Uterus (tissue), 4 donors: ENCODE data around the gene FMC1. TPM values are rescaled to one million over a fixed set of nuclear protein-coding genes. Genes with fewer than 3 reads are reported as not detected.

Source experiments
- DNase-seq, 2 donors: peaks; one replicate each; pipeline ENCODE4 v3.0.0-alpha.2; 2019 to 2020
- H3K27ac ChIP-seq, 2 donors: fragments of 200-600 bp; sonication (generic); 1 replicate in 1 of 2; 2 replicates in 1 of 2; pipeline ENCODE4 v1.5.1; 2016 to 2018
- H3K27me3 ChIP-seq, 2 donors: fragments of 200-600 bp; sonication (generic); one replicate each; pipeline ENCODE4 v1.5.1; 2018 to 2019; ENCODE audit warnings: control low read depth in 1 of 2
- H3K36me3 ChIP-seq, 2 donors: fragments of 200-600 bp; sonication (generic); one replicate each; pipeline ENCODE4 v1.5.1; 2019; ENCODE audit warnings: control low read depth in 1 of 2
- H3K4me1 ChIP-seq, 2 donors: fragments of 200-600 bp; sonication (generic); one replicate each; pipeline ENCODE4 v1.5.1; 2018 to 2019; ENCODE audit warnings: control low read depth in 1 of 2
- H3K4me3 ChIP-seq, 2 donors: fragments of 200-600 bp; sonication (generic); 1 replicate in 1 of 2; 2 replicates in 1 of 2; pipeline ENCODE4 v1.5.1; 2018 to 2019; ENCODE audit warnings: mild to moderate bottlenecking in 1 of 2
- H3K9me3 ChIP-seq, 2 donors: fragments of 200-600 bp; sonication (generic); one replicate each; pipeline ENCODE4 v1.5.1; 2019; ENCODE audit warnings: control low read depth in 1 of 2
- POLR2A ChIP-seq, 2 donors: fragments of 450-650 bp; IDR thresholded peaks; one replicate each; pipeline ENCODE4 v1.6.1; 2016; ENCODE audit warnings: antibody characterized with exemption in 2 of 2, mild to moderate bottlenecking in 1 of 2, moderate library complexity in 1 of 2
- intact Hi-C: fragments of 100-400 bp; cut with DNase I; formaldehyde crosslinking; loops from one replicate; pipeline ENCODE4 v1.15.1; 2023; ENCODE audit warnings: low total_unique reads
- total RNA-seq, 4 donors: library from RNA; depleted of rRNA in 3 of 4; stranded (reverse); fragments of >200 nt in 3 of 4; gene quantifications; one replicate each; pipeline versions ENCODE4 v1.1.0 to v1.2.4, GENCODE V29; 2014 to 2023
- TF ChIP-seq, protein P1 (sequence below), 4 experiments: fragments of 200-600 bp in 2 of 4; fragments of 450-650 bp in 2 of 4; sonication (generic) in 2 of 4; IDR thresholded peaks; one replicate each; pipeline ENCODE4 v1.5.1; 2016 to 2019; ENCODE audit warnings: antibody characterized with exemption in 4 of 4, mild to moderate bottlenecking in 2 of 4, moderate library complexity in 1 of 4
- donor health status: DM: yes; HTN: yes; CAD: no.

FMC1 gene
- total RNA-seq, 4 donors from 2014 or later: 4.1 to 17.9 (median 8.6) TPM

DNA sequence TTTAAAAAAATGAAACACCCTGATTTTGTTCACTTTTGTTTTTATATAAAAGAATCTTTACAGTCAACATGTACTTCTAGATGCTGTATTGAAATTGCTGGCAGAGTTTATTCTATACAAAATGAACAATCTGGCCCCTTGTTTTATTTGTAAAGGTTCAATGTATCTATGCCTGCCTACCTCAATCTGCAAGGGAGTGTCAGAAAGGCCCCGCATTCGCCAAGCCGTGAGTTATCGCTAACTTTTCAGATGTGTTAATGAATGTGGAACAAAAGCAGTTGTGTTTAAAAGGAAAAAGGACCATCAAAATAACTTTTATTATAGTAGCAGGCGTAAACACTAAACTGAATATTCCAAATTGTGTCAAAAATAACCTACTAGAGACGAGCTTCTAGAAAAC is 33.1 kb downstream of the FMC1 start:
- H3K36me3 ChIP-seq: no peaks in the 10 kb centered on the region
- no peak for DNase-seq
- H3K9me3 ChIP-seq: no peaks in the 10 kb centered on the region
- no peak overlapping the region for H3K27ac ChIP-seq
- peaks cover 0 to 3% of the 10 kb centered on the region in 2 donors for H3K4me1 ChIP-seq
- intact Hi-C loops: no loop called here
- H3K27me3 ChIP-seq: no peaks in the 10 kb centered on the region
- no peak for TF ChIP-seq POLR2A (IDR thresholded peaks at IDR 0.05)
- TF ChIP-seq, protein P1, sequence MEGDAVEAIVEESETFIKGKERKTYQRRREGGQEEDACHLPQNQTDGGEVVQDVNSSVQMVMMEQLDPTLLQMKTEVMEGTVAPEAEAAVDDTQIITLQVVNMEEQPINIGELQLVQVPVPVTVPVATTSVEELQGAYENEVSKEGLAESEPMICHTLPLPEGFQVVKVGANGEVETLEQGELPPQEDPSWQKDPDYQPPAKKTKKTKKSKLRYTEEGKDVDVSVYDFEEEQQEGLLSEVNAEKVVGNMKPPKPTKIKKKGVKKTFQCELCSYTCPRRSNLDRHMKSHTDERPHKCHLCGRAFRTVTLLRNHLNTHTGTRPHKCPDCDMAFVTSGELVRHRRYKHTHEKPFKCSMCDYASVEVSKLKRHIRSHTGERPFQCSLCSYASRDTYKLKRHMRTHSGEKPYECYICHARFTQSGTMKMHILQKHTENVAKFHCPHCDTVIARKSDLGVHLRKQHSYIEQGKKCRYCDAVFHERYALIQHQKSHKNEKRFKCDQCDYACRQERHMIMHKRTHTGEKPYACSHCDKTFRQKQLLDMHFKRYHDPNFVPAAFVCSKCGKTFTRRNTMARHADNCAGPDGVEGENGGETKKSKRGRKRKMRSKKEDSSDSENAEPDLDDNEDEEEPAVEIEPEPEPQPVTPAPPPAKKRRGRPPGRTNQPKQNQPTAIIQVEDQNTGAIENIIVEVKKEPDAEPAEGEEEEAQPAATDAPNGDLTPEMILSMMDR (IDR thresholded peaks at IDR 0.05): no peak
- H3K4me3 ChIP-seq: no peak overlapping the region

DNA sequence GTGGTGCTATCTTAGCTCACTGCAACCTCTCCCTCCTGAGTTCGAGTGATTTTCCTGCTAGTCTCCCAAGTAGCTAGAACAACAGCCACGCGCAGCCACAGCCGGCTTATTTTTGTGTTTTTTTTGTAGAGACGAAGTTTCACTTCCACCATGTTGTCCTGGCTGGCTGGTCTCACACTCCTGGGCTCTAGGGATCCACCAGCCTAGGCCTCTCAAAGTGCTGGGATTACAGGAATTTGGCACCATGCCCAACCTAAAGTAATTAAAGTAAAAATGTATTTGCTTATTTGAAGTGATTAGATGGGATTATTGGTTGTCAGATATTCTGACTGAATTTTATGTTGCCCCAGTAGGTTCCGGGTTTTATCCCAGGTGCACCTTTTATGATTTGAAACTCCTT is 41.3 kb downstream of the FMC1 start:
- TF ChIP-seq, protein P1 (IDR thresholded peaks at IDR 0.05): no peak
- no peak for TF ChIP-seq POLR2A (IDR thresholded peaks at IDR 0.05)
- no peak overlapping the region for H3K4me3 ChIP-seq
- no peaks in the 10 kb centered on the region for H3K4me1 ChIP-seq
- intact Hi-C loops: no loop called here
- H3K36me3 ChIP-seq: no peaks in the 10 kb centered on the region
- no peak for DNase-seq
- H3K27me3 ChIP-seq: no peaks in the 10 kb centered on the region
- H3K9me3 ChIP-seq: no peaks in the 10 kb centered on the region
- H3K27ac ChIP-seq: no peak overlapping the region

- Histone ChIP-seq H3K27me3 (no peaks in the 10 kb centered on the region), H3K9me3 (no peaks in the 10 kb centered on the region), H3K36me3 (no peaks in the 10 kb centered on the region), H3K27ac (no peak overlapping the region), H3K4me3 (no peak overlapping the region), H3K4me1 (no peaks in the 10 kb centered on the region)
- DNase-seq: no peak
- intact Hi-C loops: no loop called here
- no peak for TF ChIP-seq POLR2A (IDR thresholded peaks at IDR 0.05)
Observed at GRCh38 chr7:139384611-139385010, 43.5 kb downstream of the FMC1 start.

DNA sequence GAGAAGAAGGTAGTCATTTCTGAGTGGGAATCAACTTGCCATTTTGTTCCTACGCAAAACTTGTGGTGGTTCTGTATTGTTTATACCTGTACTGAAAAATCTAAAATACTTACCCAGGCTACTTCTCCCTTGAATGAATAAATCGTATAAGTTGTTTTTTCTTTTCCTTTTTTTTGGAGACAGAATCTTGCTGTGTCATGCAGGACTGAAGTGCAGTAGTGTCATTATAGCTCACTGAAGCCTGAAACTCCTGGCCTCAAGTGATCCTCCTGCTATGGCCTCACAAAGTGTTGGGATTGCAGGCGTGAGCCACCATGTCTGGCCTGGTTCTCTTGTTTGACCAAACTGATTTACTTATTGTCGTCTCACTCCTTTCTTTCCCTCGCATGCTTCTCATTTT is 46.5 kb downstream of the FMC1 start:
- intact Hi-C loops: no loop called here
- no peak for DNase-seq
- Histone ChIP-seq H3K9me3 (no peaks in the 10 kb centered on the region), H3K4me3 (no peak overlapping the region), H3K36me3 (no peaks in the 10 kb centered on the region), H3K27me3 (no peaks in the 10 kb centered on the region), H3K27ac (no peak overlapping the region), H3K4me1 (no peaks in the 10 kb centered on the region)
- TF ChIP-seq, protein P1 (IDR thresholded peaks at IDR 0.05): no peak
- no peak for TF ChIP-seq POLR2A (IDR thresholded peaks at IDR 0.05)

DNA sequence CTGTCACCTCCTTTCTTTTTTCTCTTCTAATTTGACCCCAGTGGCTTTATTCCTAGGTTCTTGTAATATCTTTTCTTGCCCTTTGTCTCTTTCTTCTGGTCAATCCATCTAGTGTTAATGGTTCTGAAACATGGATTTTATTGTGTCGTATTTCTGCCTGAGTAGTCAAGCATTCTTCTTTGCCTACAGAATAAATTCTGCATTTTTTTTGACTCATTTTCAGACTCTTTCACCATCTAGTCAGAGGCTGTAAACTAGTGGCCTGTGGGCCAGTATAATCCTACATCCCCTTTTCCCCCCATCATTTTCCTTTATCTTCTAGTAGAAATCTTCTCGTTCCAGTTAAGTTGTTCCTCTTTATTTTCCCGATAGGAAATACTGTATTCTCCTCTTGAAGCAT is 48.0 kb downstream of the FMC1 start:
- TF ChIP-seq, protein P1 (IDR thresholded peaks at IDR 0.05): no peak
- no peak for TF ChIP-seq POLR2A (IDR thresholded peaks at IDR 0.05)
- H3K27ac ChIP-seq: no peak overlapping the region
- no peak overlapping the region for H3K4me3 ChIP-seq
- H3K36me3 ChIP-seq: no peaks in the 10 kb centered on the region
- no peaks in the 10 kb centered on the region for H3K9me3 ChIP-seq
- DNase-seq: no peak
- no peaks in the 10 kb centered on the region for H3K4me1 ChIP-seq
- intact Hi-C loops: no loop called here
- H3K27me3 ChIP-seq: no peaks in the 10 kb centered on the region

- Histone ChIP-seq H3K36me3 (no peaks in the 10 kb centered on the region), H3K27me3 (no peaks in the 10 kb centered on the region), H3K4me3 (no peak overlapping the region), H3K9me3 (no peaks in the 10 kb centered on the region), H3K4me1 (no peaks in the 10 kb centered on the region), H3K27ac (no peak overlapping the region)
- DNase-seq: no peak
- intact Hi-C loops: no loop called here
- TF ChIP-seq, protein P1 (IDR thresholded peaks at IDR 0.05): no peak
- TF ChIP-seq POLR2A (IDR thresholded peaks at IDR 0.05): no peak
Observed at GRCh38 chr7:139389774-139390173, 48.6 kb downstream of the FMC1 start.
